LNCAP (cell line): ENCODE data around the gene MEAF6.
A peak's percentile ranks its signal among the peaks of the same experiment; 100 is the strongest.

Experiments used
- TF ChIP-seq, protein P1 (sequence below): fragments of 450-650 bp; IDR thresholded peaks from 2 replicates; pipeline ENCODE4 v1.5.1; 2017; ENCODE audit warnings: mild to moderate bottlenecking

MEAF6 gene

DNA sequence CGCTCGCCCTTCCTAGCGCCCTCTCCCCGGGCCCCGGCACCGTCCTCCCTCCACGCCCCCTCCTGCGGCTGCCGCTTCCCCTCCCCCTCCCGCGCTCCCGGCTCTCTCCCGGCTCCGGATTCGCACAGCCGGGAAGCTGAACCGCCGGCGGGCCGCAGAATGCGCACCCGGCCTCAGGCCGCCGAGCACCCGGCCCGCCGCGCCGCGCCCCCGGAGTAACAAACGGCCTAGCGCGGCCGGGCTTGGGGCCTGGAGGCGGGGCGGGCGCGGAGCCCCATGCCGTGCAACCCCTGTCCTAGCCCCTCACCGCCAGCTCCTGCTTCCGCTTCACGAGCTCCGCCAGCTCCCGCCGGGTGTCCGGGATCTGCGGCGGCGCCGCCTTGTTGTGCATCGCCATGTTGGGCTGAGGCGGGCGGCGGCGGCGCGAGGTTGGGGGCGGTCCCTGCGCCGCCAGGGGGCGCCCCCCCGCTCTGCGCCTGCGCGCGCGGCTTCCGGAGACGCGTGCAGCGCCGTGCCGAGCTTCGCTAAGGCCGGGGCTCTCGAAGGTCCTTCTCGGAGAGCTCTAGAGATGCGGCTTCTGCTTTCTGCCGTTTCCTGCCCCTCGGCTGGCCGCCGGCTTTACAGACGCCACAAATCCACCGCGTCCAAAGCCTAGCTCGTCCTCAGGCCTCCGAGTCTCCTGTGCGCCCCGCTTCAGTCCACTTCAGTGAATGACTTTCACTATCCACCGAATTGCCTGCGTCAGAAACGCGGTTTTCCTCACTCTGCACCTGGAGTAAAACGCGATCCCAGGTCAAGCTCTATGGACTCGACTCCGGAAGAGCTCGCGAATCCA lies at the start of gene MEAF6:
MEAF6 (minus strand) TSS at position 417 of the 835 bp plus-strand sequence; CDS start at position 397, 20 bp downstream.
- TF ChIP-seq, protein P1, sequence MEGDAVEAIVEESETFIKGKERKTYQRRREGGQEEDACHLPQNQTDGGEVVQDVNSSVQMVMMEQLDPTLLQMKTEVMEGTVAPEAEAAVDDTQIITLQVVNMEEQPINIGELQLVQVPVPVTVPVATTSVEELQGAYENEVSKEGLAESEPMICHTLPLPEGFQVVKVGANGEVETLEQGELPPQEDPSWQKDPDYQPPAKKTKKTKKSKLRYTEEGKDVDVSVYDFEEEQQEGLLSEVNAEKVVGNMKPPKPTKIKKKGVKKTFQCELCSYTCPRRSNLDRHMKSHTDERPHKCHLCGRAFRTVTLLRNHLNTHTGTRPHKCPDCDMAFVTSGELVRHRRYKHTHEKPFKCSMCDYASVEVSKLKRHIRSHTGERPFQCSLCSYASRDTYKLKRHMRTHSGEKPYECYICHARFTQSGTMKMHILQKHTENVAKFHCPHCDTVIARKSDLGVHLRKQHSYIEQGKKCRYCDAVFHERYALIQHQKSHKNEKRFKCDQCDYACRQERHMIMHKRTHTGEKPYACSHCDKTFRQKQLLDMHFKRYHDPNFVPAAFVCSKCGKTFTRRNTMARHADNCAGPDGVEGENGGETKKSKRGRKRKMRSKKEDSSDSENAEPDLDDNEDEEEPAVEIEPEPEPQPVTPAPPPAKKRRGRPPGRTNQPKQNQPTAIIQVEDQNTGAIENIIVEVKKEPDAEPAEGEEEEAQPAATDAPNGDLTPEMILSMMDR, result peak; percentile 84

DNA sequence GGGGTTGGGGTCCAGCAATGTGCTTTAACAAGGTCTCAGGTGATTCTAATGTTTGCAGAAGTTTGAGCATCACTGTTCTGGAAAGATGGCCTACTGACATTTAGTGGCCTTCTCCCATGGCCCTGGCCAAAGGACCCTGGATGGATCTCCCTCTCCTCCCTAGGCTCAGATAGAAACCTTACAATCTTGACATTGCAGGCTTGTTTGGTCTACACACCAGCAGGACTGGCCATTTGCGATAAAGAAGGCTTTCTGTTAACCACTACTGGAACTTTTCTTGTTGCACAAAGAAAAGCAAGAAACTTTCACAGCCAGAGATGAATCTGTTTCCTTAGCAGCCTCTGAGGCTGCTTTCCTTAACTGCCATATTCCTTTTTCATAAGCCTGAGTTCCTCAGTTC lies 48.4 kb upstream of the MEAF6 start:
- TF ChIP-seq, protein P1, result no peak

DNA sequence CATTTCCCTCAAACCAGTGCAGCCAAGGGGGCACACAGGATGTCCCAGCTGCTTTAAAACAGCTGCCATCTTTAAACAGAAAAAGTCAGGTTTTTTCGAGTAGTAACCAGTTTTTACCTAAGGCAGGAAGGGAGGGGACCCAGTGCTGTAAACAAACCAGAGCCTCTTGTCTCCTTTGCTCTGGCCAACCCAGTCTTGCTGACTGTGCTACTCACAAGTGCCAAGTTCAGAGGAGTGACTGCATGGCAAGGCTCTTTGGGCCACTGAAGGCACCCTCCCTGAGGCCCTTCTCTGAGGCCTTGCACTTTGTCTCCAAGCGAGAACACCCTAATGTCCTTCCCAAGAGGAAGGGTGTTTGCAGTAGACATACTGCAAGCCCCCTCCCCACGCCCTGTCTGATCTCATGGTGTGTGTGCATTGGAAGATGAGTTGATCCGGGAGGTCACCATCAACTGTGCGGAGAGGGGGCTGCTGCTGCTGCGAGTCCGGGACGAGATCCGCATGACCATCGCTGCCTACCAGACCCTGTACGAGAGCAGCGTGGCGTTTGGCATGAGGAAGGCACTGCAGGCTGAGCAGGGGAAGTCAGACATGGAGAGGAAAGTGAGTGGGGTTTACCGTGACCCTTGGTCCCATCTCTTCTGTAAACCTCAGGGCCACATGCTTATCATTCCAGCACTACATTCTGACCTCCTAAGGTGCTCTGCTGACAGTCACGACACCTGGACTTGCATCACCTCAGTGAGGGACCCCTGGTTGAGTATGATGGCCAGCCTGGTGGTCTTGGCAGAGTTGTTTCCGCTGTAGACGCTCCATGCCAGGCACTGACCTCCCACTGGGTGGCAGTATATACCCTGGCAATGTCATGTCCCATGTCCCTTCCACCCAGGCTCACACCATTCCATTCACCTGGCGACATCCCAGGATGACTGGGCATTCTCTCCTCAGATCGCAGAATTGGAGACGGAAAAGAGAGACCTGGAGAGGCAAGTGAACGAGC lies 46.9 kb upstream of the MEAF6 start:
- TF ChIP-seq, protein P1, result peak; percentile 44; the same call in 1 of the 2 replicates

DNA sequence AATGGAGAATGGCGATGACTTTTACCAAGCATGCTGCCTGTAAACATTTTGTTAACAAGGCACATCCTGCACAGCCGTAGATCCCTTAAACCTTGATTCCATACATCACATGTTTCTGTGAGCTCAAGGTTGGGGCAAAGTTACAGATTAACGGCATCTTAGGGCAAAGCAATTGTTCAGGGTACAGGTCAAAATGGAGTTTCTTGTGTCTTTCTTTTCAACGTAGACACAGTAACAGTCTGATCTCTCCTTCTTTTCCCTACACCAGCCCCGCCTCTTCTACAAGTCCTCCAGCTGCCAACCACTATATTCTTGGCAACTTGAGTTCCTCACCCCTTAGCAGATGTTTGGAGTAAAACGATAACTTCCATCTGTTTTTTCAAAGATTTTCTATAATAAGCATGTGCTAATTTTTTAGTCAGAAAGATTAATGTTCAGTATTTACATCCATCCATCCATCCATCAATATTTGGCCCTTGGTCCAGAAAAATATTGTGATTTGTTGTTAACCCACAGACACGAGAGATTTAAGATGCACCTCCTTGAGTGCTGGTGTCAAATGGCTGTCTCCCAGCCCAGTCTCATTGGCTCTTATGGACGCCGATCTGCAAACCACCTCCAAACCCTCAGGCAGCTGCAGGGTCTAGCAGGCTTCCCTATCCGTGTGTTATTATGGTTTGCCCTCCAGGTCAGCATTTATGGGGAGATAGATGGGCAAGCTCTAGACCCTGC lies 46.0 kb upstream of the MEAF6 start:
- TF ChIP-seq, protein P1, result no peak

DNA sequence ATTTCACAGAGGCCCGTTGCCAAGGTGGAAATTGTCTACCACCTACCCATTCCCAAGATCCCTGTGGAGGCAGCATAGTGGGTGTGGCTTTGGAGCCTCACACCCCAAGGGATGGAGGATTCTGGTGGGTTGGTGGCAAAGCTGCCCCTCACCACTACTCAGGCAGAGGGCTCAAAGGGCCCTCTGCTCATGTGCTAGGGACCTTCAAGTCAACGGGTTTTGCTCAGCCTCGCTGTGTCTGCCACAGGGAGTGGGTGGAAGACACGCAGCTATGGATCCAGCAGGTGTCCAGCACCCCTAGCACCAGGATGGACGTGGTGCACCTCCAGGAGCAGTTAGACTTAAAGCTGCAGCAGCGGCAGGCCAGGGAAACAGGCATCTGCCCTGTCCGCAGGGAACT lies 44.5 kb upstream of the MEAF6 start:
- TF ChIP-seq, protein P1, result no peak

DNA sequence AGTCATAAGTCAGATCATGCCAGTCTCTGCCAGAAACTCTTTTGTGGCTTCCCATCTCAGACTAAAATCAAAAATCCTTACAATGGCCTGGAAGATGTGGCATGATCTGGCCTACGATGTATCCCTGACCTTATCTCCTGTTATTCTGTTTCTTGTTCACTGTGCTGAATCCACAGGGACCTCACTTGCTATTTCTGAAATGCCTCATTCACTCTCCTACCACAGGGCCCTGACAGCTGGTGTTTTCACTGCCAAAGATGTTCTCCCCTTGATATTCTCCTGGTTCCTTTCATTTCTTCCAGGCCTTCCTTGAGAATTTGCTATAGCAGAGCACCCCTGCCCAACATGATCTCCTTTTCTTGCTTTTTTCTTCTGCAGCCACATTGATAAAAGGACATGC lies 43.8 kb upstream of the MEAF6 start:
- TF ChIP-seq, protein P1, result no peak

DNA sequence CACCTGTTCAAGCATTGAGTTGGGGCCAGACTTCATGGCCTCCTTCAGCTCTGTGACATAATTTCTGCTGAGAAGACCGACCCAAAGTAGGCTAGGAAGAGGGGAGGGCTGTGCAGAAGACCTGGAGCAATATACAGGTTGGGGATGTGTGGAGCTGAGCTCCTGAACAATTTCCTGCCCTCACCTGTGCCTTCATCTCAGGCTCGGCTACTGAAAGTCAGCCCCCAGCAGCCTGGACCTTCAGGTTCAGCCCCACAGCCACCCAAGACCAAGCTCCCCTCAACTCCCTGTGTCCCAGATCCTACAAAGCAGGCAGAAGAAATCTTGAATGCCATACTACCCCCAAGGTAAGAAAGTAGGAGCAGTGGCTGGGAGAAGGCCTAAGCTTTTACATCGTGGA lies 42.8 kb upstream of the MEAF6 start:
- TF ChIP-seq, protein P1, result no peak
